ENCODE results near the gene DAPK2. TPM values are rescaled to one million over a fixed set of nuclear protein-coding genes. Genes with fewer than 3 reads are reported as not detected.

DAPK2 gene
- total and polyA plus RNA-seq, 9 donors = 0.77 to 6.2 (median 2.0) TPM

- no peaks in the 10 kb centered on the region for H3K4me1 ChIP-seq (ENCODE audit: insufficient read depth)
- DNase-seq = no peak
- no peak overlapping the region for H3K4me3 ChIP-seq
- no peaks in the 10 kb centered on the region for H3K27me3 ChIP-seq
- no peak for TF ChIP-seq POLR2A (IDR thresholded peaks at IDR 0.05)
- no peak overlapping the region for H3K27ac ChIP-seq
- 70 to 71% (median 70%) methylated on average over 8 of the region's 8 CpGs for WGBS, 3 donors
- no peaks in the 10 kb centered on the region for H3K36me3 ChIP-seq
- intact Hi-C loops (cut with DNase I) = no loop called here
- H3K9me3 ChIP-seq = no peaks in the 10 kb centered on the region
These were observed 17.2 kb downstream of the DAPK2 start for GRCh38 chr15:64029110-64029509.

DNA sequence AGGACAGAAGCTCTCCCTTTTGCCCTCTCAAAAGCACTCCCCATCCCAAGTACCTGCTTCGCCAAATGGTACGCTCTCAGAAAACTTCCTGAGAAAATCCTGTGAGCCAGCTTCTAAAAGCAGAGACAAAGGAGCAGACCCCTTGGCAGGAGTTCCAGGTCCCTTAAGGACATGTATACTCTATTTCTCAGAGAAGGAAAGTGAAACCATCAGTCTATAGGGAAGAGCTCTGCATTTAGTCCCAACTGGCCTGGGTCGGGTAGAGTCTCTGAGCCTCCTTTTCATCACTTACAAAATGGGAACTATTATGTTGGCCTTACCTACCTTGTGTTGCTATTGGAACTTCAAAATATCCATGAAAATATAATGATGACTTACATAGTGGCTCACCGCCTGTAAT is 19.7 kb downstream of the DAPK2 start:
- Histone ChIP-seq H3K9me3 (no peaks in the 10 kb centered on the region), H3K4me3 (no peak overlapping the region), H3K4me1 (ENCODE audit: insufficient read depth) (no peaks in the 10 kb centered on the region), H3K27me3 (no peaks in the 10 kb centered on the region), H3K27ac (no peak overlapping the region), H3K36me3 (no peaks in the 10 kb centered on the region)
- TF ChIP-seq, protein P1, sequence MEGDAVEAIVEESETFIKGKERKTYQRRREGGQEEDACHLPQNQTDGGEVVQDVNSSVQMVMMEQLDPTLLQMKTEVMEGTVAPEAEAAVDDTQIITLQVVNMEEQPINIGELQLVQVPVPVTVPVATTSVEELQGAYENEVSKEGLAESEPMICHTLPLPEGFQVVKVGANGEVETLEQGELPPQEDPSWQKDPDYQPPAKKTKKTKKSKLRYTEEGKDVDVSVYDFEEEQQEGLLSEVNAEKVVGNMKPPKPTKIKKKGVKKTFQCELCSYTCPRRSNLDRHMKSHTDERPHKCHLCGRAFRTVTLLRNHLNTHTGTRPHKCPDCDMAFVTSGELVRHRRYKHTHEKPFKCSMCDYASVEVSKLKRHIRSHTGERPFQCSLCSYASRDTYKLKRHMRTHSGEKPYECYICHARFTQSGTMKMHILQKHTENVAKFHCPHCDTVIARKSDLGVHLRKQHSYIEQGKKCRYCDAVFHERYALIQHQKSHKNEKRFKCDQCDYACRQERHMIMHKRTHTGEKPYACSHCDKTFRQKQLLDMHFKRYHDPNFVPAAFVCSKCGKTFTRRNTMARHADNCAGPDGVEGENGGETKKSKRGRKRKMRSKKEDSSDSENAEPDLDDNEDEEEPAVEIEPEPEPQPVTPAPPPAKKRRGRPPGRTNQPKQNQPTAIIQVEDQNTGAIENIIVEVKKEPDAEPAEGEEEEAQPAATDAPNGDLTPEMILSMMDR (IDR thresholded peaks at IDR 0.05) = no peak
- TF ChIP-seq EP300 (IDR thresholded peaks at IDR 0.05) (no peak), POLR2A (IDR thresholded peaks at IDR 0.05) (no peak)
- DNase-seq = no peak
- 93 to 99% (median 97%) methylated on average over 4 of the region's 4 CpGs for WGBS, 3 donors
- intact Hi-C loops (cut with DNase I) = no loop called here

GRCh38 chr15:64024172-64025050 is 21.9 kb downstream of the DAPK2 start:
- intact Hi-C loops (cut with DNase I) = no loop called here
- H3K36me3 ChIP-seq = no peaks in the 10 kb centered on the region
- no peak overlapping the region for H3K27ac ChIP-seq
- TF ChIP-seq, protein P1 (IDR thresholded peaks at IDR 0.05) = no peak
- TF ChIP-seq POLR2A (IDR thresholded peaks at IDR 0.05) (no peak), EP300 (IDR thresholded peaks at IDR 0.05) (no peak)
- H3K27me3 ChIP-seq = no peaks in the 10 kb centered on the region
- H3K4me1 ChIP-seq (ENCODE audit: insufficient read depth) = no peaks in the 10 kb centered on the region
- DNase-seq = no peak
- H3K4me3 ChIP-seq = no peak overlapping the region
- 86 to 90% (median 88%) methylated on average over 5 of the region's 5 CpGs for WGBS, 3 donors
- H3K9me3 ChIP-seq = no peaks in the 10 kb centered on the region

DNA sequence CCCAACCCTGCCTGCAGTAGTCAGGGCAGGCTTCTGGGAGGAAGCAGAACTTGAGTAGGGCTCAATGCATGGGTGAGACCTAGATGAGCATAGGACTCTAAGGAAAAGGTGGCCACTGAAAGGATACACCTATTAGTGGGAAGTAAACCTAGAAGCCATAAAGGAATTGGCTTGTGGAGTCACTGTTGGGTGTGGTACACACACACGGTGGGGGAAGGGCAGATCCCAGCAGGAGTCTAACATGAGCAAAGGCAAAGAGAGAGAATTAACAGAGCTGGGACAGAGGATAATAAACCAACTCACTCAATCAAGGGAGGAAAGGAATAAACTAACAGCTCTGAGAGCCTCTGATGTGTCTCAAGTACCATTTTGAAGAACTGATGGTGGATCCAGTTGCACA is 23.1 kb downstream of the DAPK2 start:
- WGBS, 3 donors = 61 to 70% (median 69%) methylated on average over 1 of the region's 1 CpG
- Histone ChIP-seq H3K9me3 (no peaks in the 10 kb centered on the region), H3K4me3 (no peak overlapping the region), H3K27me3 (no peaks in the 10 kb centered on the region), H3K27ac (no peak overlapping the region), H3K36me3 (no peaks in the 10 kb centered on the region), H3K4me1 (ENCODE audit: insufficient read depth) (no peaks in the 10 kb centered on the region)
- TF ChIP-seq, protein P1 (IDR thresholded peaks at IDR 0.05) = no peak
- no peak for TF ChIP-seq EP300 (IDR thresholded peaks at IDR 0.05)
- no peak for TF ChIP-seq POLR2A (IDR thresholded peaks at IDR 0.05)
- intact Hi-C loops (cut with DNase I) = no loop called here
- DNase-seq = no peak

DNA sequence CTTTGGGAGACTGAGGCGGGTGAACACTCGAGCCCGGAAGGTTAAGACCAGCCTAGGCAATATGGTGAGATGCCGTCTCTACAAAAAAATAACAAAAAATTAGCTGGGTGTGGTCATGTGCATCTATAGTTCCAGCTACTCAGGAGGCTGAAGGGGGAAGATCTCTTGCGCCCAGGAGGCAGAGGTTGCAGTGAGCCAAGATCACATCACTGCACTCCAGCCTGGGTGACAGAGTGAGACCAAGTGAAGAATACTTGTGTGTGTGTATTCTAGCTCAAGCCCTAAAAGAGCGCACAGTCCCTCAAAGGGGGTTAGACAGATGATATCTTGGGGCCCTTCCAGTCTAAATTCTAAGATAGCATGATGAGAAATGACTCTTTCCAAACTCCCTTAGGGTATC is 23.7 kb downstream of the DAPK2 start:
- intact Hi-C loops (cut with DNase I) = no loop called here
- TF ChIP-seq, protein P1 (IDR thresholded peaks at IDR 0.05) = no peak
- TF ChIP-seq POLR2A (IDR thresholded peaks at IDR 0.05) (no peak), EP300 (IDR thresholded peaks at IDR 0.05) (no peak)
- DNase-seq = no peak
- no peaks in the 10 kb centered on the region for H3K27me3 ChIP-seq
- H3K4me3 ChIP-seq = no peak overlapping the region
- no peak overlapping the region for H3K27ac ChIP-seq
- 94 to 97% (median 95%) methylated on average over 6 of the region's 6 CpGs for WGBS, 3 donors
- no peaks in the 10 kb centered on the region for H3K36me3 ChIP-seq
- no peaks in the 10 kb centered on the region for H3K9me3 ChIP-seq
- H3K4me1 ChIP-seq (ENCODE audit: insufficient read depth) = no peaks in the 10 kb centered on the region
